ENCODE results near the gene HLA-DRA. TPM values are rescaled to one million over a fixed set of nuclear protein-coding genes. Genes with fewer than 3 reads are reported as not detected.

The HLA-DRA gene
- total and polyA plus RNA-seq, 9 of the 15 experiments (the other 6 are each of a cell fraction or from before 2014, with no cell fraction given) = 0.18 to 1.8 (median 0.41) TPM; not detected in 4

DNA sequence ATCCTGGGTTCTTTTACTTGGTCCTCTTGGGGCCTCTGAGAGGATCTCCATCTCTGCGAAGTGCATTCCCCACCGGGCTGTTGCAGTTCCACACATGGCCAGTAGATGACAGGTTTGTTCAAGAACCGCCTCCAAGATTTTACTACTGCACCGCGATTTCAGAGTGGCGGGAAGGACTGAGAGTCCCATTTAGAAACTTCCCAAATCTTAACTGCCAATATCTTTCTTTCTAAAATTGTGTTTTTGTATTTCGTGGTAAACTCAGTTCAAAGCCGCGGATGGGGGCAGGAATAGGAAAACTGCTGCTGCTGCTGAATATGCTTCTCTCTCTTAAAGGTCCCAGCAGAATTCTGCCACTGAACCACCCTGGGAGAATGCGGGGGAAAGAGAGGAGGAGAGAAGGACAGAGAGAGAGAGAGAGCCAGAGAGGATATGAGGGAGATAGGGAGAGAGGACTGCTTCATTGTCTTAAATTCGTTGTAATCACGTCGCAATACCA is 24.1 kb upstream of the HLA-DRA start:
- no peaks in the 10 kb centered on the region for H3K79me2 ChIP-seq (ENCODE audit: control insufficient read depth, insufficient read depth, low read length)
- WGBS (ENCODE audit: insufficient coverage, low coverage, missing lambda C conversion rate) = 4% methylated on average over 13 of the region's 13 CpGs
- no peaks in the 10 kb centered on the region for H3K9me1 ChIP-seq (ENCODE audit: control insufficient read depth, insufficient read depth, low read length)
- in situ Hi-C loops (cut with MboI) (loop anchor here (5.0 to 10.0 kb wide), 2 partner anchors 282 to 321 kb away; no protein-coding TSS in a partner anchor), intact Hi-C loops (cut with micrococcal nuclease) (loop anchor here (1.0 to 10.0 kb wide), 4 partner anchors 285 to 453 kb away; no protein-coding TSS in a partner anchor)
- no peaks in the 10 kb centered on the region for H3K9me3 ChIP-seq (replicated peaks; ENCODE audit: control insufficient read depth, insufficient read depth, low read depth, low read length)
- no peaks in the 10 kb centered on the region for H3K36me3 ChIP-seq (ENCODE audit: control insufficient read depth, insufficient read depth, low read length)
- DNase-seq (ENCODE audit: extremely low read depth in 1 of 4, low spot score in 3 of 4) (peak; percentile 74 to 81 (median 76)), ATAC-seq (peak; percentile 92), FAIRE-seq (peak; percentile 95)
- H4K20me1 ChIP-seq (replicated peaks; ENCODE audit: control insufficient read depth, insufficient read depth, low read length) = 0 out of 2 replicates have a peak, but pooled peaks cover 4% of the 10 kb centered on the region
- BruUV-seq (replicated peaks) = no TSS peak
- H3K9ac ChIP-seq (ENCODE audit: insufficient read depth in 1 of 2, low read depth in 2 of 2, low read length in 2 of 2) = no peak overlapping the region
- H3K4me3 ChIP-seq = no peak overlapping the region
- no peak overlapping the region for H3K4me2 ChIP-seq (ENCODE audit: insufficient read depth, low read length)
- H2AFZ ChIP-seq (ENCODE audit: low read depth, low read length) = no peak overlapping the region
- ChIA-PET CTCF (ENCODE audit: low intra/inter-chr PET ratio) (interaction anchor here (0.7 to 5.5 kb wide), 9 partner anchors 276 to 453 kb away, joined by 3 to 58 read pairs (median 4); no protein-coding TSS in a partner anchor), POLR2A (interaction anchor here (1.0 kb wide), 1 partner anchor 32 kb away, joined by 4 read pairs; no protein-coding TSS in a partner anchor)
- H3K27me3 ChIP-seq (ENCODE audit: control insufficient read depth in 2 of 2, insufficient read depth in 2 of 2, low read length in 2 of 2) = peaks cover 2 to 16% of the 10 kb centered on the region in 2 experiments; a peak in 4 of 5 replicates
- no peak overlapping the region for H3K27ac ChIP-seq (ENCODE audit: extremely low read depth, low read depth, low read length)
- H3K4me1 ChIP-seq (replicated peaks in 1 of 2; ENCODE audit: control insufficient read depth in 2 of 2, insufficient read depth in 2 of 2, low read length in 2 of 2) = no peaks in the 10 kb centered on the region
- TF ChIP-seq PHF21A (IDR thresholded peaks at IDR 0.05; ENCODE audit: borderline replicate concordance, low read depth) (no peak), ZNF436 (CRISPR knock-in tag; IDR thresholded peaks at IDR 0.05) (no peak), TEAD4 (IDR thresholded peaks at IDR 0.05; ENCODE audit: low read length) (0 out of 2 replicates have a peak, but pooled peaks have one; percentile 16), TEAD4 (CRISPR knock-in tag; IDR thresholded peaks at IDR 0.05; ENCODE audit: borderline replicate concordance) (no peak), NFATC3 (IDR thresholded peaks at IDR 0.05) (no peak), XRCC4 (IDR thresholded peaks at IDR 0.05; ENCODE audit: extremely low read depth, insufficient read depth, insufficient read length) (no peak), RFX5 (IDR thresholded peaks at IDR 0.05; ENCODE audit: low read depth, low read length) (0 out of 2 replicates have a peak, but pooled peaks have one; percentile 16), GATAD2A (IDR thresholded peaks at IDR 0.05) (no peak), KLF16 (IDR thresholded peaks at IDR 0.05) (peak; percentile 73; the same call in 1 of the 2 replicates), PCBP1 (IDR thresholded peaks at IDR 0.05; ENCODE audit: low read depth, low read length, poor library complexity, severe bottlenecking) (no peak), ASH1L (IDR thresholded peaks at IDR 0.05; ENCODE audit: borderline replicate concordance, low read depth, partially characterized antibody) (no peak), JUND (IDR thresholded peaks at IDR 0.05; ENCODE audit: borderline replicate concordance, low read depth, low read length) (peak; percentile 25; the same call in 1 of the 2 replicates), JUND (tag; IDR thresholded peaks at IDR 0.05; ENCODE audit: borderline replicate concordance, low read depth, low read length) (no peak), RCOR1 (IDR thresholded peaks at IDR 0.05; ENCODE audit: borderline replicate concordance in 1 of 2, low read depth in 2 of 2, low read length in 2 of 2) (0 out of 4 replicates have a peak, but pooled peaks of 1 of the 2 experiments have one; percentile 29)
- TF ChIP-seq, protein P1, sequence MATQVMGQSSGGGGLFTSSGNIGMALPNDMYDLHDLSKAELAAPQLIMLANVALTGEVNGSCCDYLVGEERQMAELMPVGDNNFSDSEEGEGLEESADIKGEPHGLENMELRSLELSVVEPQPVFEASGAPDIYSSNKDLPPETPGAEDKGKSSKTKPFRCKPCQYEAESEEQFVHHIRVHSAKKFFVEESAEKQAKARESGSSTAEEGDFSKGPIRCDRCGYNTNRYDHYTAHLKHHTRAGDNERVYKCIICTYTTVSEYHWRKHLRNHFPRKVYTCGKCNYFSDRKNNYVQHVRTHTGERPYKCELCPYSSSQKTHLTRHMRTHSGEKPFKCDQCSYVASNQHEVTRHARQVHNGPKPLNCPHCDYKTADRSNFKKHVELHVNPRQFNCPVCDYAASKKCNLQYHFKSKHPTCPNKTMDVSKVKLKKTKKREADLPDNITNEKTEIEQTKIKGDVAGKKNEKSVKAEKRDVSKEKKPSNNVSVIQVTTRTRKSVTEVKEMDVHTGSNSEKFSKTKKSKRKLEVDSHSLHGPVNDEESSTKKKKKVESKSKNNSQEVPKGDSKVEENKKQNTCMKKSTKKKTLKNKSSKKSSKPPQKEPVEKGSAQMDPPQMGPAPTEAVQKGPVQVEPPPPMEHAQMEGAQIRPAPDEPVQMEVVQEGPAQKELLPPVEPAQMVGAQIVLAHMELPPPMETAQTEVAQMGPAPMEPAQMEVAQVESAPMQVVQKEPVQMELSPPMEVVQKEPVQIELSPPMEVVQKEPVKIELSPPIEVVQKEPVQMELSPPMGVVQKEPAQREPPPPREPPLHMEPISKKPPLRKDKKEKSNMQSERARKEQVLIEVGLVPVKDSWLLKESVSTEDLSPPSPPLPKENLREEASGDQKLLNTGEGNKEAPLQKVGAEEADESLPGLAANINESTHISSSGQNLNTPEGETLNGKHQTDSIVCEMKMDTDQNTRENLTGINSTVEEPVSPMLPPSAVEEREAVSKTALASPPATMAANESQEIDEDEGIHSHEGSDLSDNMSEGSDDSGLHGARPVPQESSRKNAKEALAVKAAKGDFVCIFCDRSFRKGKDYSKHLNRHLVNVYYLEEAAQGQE (IDR thresholded peaks at IDR 0.05; ENCODE audit: borderline replicate concordance) = peak; percentile 83; the same call in 1 of the 2 replicates
- TF ChIP-seq, protein P1 (CRISPR knock-in tag; IDR thresholded peaks at IDR 0.05; ENCODE audit: low read depth) = no peak
